ENCODE data around the gene LRIG2. TPM values are rescaled to one million over a fixed set of nuclear protein-coding genes. Genes with fewer than 3 reads are reported as not detected.
A peak's percentile ranks its signal among the peaks of the same experiment; 100 is the strongest.
"Not testable (repeated sequence)": the region's sequence is repeated elsewhere in the genome, so short reads cannot be mapped to it uniquely, and the experiment has no call there.

LRIG2 gene
- polyA plus RNA-seq, 4 donors, result 13.6 to 19.5 (median 18.0) TPM

DNA sequence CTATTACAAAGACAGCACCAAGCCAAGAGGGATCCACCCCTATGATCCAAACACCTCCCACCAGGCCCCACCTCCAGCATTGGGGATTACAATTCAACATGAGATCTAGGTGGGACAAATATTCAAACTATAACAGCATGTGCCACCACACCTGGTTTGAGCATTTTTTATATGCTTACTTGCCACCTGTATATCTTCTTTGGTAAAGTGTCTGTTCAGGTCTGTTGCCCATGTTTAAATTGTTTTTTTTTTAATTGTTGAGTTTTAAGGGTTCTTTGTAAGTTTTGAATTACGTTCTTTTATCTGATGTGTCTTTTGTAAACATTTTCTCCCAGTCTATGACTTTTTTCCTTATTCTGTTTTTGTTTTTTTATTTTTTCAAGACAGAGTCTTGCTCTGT lies 83.4 kb downstream of the LRIG2 start:
- no peak for DNase-seq (ENCODE audit: low read depth in 4 of 4, low spot score in 3 of 4)

DNA sequence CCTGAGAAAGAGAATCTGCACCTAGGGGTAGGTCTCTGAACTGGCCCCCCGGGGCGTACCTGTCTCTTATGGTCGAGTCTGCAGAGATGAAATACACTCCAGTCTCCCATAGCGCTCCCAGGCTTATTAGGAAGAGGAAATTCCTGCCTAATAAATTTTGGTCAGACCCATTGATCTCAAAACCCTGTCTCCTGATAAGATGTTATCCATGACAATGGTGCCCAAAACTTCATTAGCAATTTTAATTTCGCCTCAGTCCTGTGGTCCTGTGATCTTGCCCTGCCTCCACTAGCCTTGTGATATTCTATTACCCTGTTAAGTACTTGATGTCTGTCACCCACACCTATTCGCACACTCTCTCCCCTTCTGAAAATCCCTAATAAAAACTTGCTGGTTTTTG lies 85.7 kb downstream of the LRIG2 start:
- not testable (repeated sequence) for DNase-seq (ENCODE audit: low read depth in 4 of 4, low spot score in 3 of 4)

DNA sequence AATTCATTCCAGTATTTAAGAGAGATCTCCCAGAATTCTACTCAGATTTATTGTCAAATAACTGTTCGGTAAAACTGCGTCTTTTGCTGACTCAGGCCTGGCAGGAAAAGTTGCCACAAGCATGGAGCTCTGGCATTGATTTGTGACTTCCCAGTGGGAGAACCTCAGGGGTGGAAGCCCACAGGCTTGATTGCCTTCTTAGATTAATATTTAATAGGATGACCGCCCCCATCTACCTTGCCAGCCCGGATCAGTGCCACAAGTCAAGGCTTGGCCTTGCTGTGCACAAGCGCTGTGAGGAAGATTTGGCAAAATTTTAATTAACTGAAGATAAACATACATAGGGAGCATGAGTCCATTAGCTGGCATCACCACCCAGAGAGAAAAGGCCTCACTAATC lies 93.5 kb downstream of the LRIG2 start:
- peak in 2 of 4 donors; percentile 12 to 17 for DNase-seq (ENCODE audit: low read depth in 4 of 4, low spot score in 3 of 4)

DNA sequence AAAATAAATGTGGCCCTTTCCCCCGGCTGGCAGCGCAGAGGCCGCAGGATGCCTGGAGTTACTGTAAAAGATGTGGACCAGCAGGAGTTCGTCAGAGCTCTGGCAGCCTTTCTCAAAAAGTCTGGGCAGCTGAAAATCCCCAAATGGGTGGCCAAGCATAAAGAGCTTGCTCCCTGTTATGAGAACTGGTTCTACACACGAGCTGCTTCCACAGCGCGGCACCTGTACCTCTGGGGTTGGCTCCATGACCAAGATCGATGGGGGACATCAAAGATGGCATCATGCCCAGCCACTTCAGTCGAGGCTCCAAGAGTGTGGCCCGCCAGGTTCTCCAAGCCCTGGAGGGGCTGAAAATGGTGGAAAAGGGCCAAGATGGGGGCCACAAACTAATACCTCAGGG lies 95.9 kb downstream of the LRIG2 start:
- DNase-seq (ENCODE audit: low read depth in 4 of 4, low spot score in 3 of 4), result no peak

DNA sequence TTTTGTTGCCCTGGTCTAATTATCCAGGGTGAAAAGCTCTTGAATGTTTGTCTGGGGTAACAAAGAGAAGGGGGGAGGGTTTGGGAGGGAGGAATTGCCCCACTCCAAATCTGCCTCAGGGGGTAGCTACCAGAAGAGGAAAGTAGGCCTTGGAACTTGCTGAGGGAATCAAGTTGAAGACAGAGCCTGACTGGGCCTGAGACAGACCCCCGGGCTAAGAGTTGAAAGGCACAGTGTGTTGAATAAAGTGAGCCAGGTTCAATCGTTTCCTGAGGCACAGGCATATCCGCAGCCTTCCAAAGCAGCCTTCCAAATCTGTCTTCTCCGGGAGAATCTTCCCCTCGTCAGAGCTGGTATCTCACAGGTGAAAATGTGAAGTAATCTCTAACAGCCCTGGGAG lies 96.6 kb downstream of the LRIG2 start:
- DNase-seq (ENCODE audit: low read depth in 4 of 4, low spot score in 3 of 4), result no peak

DNA sequence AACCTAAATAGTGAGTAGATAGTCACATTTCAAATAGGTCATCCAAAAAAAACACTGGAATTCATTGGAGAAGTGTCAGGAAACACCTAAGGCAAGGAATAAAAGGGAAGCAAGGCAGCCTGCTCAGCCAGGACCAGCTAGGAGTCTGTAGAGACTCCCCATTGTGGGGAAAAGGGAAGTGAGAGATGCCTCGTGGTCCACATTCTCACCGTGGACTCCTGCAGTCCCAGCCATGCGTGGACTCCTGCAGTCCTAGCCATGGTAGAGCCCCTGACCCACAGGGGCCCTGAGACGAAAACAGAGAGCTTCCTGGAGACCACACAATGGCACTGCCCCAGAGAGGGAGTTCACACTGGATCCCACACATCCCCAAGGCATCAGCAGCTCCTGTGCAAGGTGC lies 97.5 kb downstream of the LRIG2 start:
- no peak for DNase-seq (ENCODE audit: low read depth in 4 of 4, low spot score in 3 of 4)

DNA sequence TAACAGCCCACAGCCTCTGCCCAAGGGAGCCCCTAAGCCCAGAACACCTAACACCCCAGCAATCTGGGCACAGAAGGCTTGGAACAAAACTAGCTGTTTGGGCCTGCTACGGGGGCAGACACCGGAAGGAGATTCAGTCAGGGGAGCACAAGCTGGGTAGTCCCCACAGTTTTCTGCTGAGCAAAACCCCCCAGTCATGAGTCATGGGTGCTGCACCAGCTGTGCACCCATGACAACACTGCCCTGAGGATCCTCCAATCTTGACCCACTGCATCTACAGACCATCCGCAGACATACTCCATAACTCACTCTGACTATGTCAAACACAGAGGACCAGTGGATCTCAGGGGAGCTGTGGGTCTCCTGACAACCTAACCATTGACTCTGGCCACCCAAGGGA lies 105.1 kb downstream of the LRIG2 start:
- no peak for DNase-seq (ENCODE audit: low read depth in 4 of 4, low spot score in 3 of 4)

DNA sequence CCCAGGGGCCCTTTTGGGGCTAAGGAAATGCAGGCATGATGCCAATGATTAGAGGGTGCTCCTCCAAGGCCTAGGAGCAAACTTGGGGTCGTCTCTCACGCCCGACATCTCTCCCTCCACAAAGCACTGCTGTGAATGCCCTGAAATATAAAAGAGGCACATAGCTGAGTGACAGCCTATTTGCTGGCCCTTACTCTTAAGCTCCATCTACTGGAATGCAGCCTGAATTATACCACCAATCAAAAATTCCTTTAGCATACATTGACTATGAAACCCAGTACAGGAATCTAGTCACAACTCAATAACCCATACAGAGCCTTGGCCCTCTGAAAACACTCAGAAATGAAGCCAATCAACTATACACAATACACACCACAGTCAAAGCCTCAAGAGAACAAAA lies 105.5 kb downstream of the LRIG2 start:
- no peak for DNase-seq (ENCODE audit: low read depth in 4 of 4, low spot score in 3 of 4)

Other genes starting within 250 kb of the LRIG2 start
- gene SLC16A1, start 117.0 kb upstream of the LRIG2 start, polyA plus RNA-seq (ENCODE audit: insufficient read length in 4 of 4), result 10 to 100 TPM; 58.8 to 73.3 (median 65.0) TPM

Measured in left renal pelvis (tissue), 4 donors.